NCI-H526 (cell line): Measurements from ENCODE around the gene LCTL.

Experiments
- DNase-seq, 2 experiments: peaks; one replicate each; lab custom pipeline; 2025; lab: John Stamatoyannopoulos, UW

The LCTL gene, protein sequence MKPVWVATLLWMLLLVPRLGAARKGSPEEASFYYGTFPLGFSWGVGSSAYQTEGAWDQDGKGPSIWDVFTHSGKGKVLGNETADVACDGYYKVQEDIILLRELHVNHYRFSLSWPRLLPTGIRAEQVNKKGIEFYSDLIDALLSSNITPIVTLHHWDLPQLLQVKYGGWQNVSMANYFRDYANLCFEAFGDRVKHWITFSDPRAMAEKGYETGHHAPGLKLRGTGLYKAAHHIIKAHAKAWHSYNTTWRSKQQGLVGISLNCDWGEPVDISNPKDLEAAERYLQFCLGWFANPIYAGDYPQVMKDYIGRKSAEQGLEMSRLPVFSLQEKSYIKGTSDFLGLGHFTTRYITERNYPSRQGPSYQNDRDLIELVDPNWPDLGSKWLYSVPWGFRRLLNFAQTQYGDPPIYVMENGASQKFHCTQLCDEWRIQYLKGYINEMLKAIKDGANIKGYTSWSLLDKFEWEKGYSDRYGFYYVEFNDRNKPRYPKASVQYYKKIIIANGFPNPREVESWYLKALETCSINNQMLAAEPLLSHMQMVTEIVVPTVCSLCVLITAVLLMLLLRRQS

GRCh38 chr15:66565741-66566144, at the start of gene LCTL:
TSS of gene LCTL (minus strand) at chr15:66565998. CDS start at chr15:66565365, 633 bp downstream.
- no peak for DNase-seq

- no peak for DNase-seq
Observed at GRCh38 chr15:66614951-66615760, 49.4 kb upstream of the LCTL start.

GRCh38 chr15:66614456-66614855, 48.7 kb upstream of the LCTL start:
- no peak for DNase-seq

GRCh38 chr15:66613743-66614142, 47.9 kb upstream of the LCTL start:
- no peak for DNase-seq

- DNase-seq = no peak
Observed at GRCh38 chr15:66611257-66612053, 45.7 kb upstream of the LCTL start.

GRCh38 chr15:66609876-66610275, 44.1 kb upstream of the LCTL start:
- no peak for DNase-seq

- no peak for DNase-seq
Observed at GRCh38 chr15:66608881-66609280, 43.1 kb upstream of the LCTL start.

DNA sequence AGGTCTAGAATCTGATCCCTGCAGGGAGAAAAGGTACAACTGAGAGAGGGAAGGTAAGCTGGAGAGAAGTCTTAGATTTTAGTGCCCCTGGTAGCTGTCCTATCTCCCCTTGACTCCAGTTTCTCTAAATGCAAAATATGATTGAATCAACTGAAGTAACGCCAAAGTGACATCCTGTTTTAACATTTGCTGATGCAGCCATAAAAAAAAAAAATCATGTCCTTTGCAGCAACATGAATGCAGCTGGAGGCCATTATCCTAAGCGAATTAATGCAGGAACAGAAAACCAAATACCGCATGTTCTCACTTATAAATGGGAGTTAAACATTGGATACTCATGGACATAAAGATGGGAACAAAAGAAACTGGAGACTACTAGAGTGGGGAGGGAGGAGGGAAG, 42.4 kb upstream of the LCTL start:
- DNase-seq = no peak

GRCh38 chr15:66603301-66604179, 37.7 kb upstream of the LCTL start:
- DNase-seq = peak; percentile 39 to 78

DNA sequence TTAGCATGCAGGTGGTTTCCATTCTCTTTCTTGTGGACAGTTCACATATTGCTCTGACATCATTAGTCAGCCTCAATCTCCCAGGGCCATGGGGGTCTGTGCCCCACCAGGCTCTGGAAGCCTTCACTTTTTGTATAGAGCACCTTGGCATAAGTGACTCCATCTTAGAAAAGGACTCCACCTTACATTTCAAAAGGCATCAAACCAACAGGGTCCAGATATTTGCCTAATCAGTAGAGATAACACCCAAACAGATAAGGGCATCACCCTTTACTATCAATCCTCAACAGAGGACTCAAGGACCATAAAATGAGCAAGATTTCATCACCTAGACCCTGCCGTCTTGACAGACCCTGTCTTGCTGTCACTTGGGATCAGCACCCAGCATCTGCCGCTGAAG, 35.7 kb upstream of the LCTL start:
- no peak for DNase-seq

DNA sequence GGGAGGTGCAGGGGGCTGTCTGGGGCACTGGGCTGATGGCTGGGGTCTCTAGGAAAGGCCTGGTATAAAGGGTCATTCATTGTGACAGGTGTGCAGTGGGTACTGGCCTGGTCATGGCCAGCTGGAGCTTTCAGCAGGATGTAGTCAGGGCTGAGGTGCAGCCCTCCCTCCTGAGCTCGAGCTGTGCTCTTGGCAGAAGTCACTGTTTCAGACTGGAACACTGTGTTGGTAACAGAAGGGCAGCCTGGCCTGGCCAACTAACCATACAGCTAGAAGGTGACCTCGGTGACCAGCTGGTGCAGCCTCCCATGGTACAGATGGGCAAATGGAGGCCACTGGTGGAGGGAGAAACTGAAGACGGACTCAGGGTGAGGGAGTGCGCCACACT, 34.4 kb upstream of the LCTL start:
- no peak for DNase-seq

DNA sequence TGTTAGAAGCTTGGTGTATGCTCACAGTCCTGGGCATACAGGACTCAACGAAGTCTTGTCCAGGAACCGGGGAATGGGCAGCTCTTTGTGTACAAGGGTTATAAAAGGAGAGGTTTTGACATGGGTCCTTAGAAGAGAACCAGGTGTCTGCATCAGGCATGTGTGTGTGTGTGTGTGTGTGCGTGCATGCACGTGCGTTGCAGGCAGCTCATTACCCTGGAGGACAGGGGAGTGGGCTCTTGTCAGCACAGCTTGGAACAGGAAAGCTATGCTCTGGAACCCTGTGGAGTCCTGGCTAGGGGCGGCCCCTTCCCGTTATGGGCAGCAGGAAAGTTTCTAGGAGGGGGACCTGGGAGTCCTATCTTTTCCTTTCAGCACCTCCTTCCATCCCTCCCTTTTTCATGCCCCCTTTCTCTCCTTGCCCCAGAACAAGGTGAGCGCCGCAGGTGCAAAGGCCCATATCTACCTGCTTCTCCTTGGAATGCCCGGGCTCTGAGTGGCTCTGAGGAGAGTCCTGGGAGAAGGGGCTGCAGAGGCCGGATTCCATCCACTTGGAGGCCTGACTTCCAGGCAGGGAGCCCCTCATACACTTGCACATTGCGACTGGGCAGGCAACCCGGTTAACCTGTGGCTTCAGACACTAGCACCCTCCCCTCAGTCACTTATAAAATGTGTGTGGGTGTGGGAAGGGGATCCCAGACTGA, 33.9 kb upstream of the LCTL start:
- no peak for DNase-seq

GRCh38 chr15:66598095-66598815, 32.5 kb upstream of the LCTL start:
- DNase-seq = no peak

- no peak for DNase-seq
Observed at GRCh38 chr15:66595931-66596545, 30.2 kb upstream of the LCTL start.

- DNase-seq = no peak
Observed at GRCh38 chr15:66595332-66595731, 29.5 kb upstream of the LCTL start.

DNA sequence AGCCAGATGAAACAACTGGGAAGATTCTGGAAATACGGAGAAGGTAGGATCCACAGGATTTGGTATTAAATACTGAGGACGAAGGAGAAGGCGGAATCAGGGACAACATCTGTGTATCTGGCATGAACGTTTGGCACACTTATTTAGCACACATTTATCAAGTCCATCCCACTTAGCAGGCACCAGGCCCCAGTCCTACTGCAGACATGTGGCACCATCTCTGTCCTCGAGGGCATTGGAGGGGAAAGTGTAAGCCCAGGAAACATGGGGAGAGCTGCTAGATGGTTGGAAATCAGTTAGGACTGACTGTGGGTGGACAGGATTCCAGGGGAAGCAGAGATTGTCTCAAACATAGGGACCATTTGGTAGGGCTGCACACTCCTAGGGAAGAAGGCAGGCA, 29.0 kb upstream of the LCTL start:
- no peak for DNase-seq

DNA sequence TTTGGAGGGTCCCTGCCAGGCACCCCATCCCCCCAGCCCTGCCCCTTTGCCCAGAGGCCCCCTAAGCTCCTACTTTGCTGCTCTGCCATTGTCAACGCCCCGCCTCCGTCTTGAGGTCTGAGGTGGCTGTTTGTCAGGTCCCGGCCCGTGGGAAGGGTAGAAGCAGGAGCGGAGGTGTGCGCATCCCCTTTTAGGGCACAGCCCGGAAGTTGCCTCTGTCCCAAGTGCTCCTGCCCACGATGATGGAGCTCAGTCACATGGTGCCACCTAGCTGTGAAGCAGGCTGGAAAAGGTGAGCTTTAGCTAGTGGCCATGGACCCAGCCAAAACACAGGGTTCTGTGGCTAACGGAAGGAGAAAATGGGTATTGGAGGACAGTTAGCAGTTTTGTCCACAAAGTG, 28.5 kb upstream of the LCTL start:
- DNase-seq = no peak

DNA sequence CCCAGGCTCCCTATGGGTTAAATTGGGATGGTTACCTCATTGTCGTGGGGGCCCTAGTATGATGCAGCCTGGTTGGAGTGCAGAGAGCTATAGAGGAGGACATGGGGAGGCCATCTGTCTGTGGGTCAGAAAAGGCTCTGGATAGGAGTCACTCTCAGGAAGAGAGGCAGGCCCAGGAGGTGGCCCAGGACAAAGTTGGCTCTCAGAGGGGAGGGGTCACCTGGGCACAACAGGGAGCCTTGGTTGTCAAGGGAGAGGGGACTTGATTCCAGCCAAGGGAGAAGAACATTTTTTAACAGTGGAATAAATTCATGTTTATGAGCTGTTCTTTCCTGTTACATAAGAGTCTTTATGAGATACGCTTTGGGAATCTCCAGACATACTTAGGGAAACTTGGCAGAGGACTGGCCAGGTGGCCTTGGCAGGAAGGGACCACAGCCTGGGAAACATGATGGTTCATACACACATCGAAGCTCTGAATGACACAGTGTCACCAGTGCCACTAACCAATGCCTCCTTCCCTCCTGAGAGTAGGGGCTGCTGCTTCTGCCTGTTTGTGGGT, 27.5 kb upstream of the LCTL start:
- no peak for DNase-seq
